K562 (cell line): ENCODE measurements around the gene STIL. TPM values are rescaled to one million over a fixed set of nuclear protein-coding genes. Genes with fewer than 3 reads are reported as not detected.

ENCODE experiments used
- KAT8 ChIP-seq: fragments of 450-650 bp; IDR thresholded peaks from 2 replicates; pipeline ENCODE4 v1.6.1; 2016; ENCODE audit warnings: low read depth, mild to moderate bottlenecking
- KDM2B ChIP-seq: fragments of 250-450 bp; sonication (Bioruptor Pico); IDR thresholded peaks from 2 replicates; pipeline ENCODE4 v1.8.0; 2021; ENCODE audit warnings: mild to moderate bottlenecking, moderate library complexity
- SRSF3 ChIP-seq: fragments of 200-400 bp; formaldehyde crosslinking; IDR thresholded peaks from 2 replicates; pipeline ENCODE4 v1.6.1; 2016; ENCODE audit warnings: mild to moderate bottlenecking, low read length, moderate library complexity; ENCODE audit not compliant: insufficient read depth
- TAF1 ChIP-seq: IDR thresholded peaks from 2 replicates; pipeline ENCODE4 v1.6.1; 2011; ENCODE audit warnings: mild to moderate bottlenecking, low read length, moderate library complexity; ENCODE audit not compliant: insufficient read depth, control insufficient read depth, severe bottlenecking; ENCODE audit errors: extremely low read depth
- TAF9B ChIP-seq: fragments of 450-650 bp; IDR thresholded peaks from 2 replicates; pipeline ENCODE4 v1.6.1; 2018; ENCODE audit warnings: mild to moderate bottlenecking; ENCODE audit not compliant: partially characterized antibody
- WHSC1 ChIP-seq: IDR thresholded peaks from one replicate; pipeline ENCODE4 v1.6.1; 2012; ENCODE audit warnings: low read length, control low read depth, inconsistent platforms
- ZBTB34 ChIP-seq: fragments of 250-450 bp; sonication (Bioruptor Pico); IDR thresholded peaks from 2 replicates; pipeline ENCODE4 v1.8.0; 2021; ENCODE audit warnings: mild to moderate bottlenecking, moderate library complexity
- ZFP1 ChIP-seq: fragments of 450-650 bp; formaldehyde crosslinking; IDR thresholded peaks from 2 replicates; pipeline ENCODE4 v1.4.0; 2020; ENCODE audit warnings: mild to moderate bottlenecking, mixed read lengths
- ZNF121 ChIP-seq: sonication (generic); formaldehyde crosslinking; conservative IDR thresholded peaks from 2 replicates; pipeline ENCODE4 v1.8.0; 2022; ENCODE audit warnings: missing genetic modification reagents
- ZNF449 ChIP-seq: fragments of 250-450 bp; sonication (Bioruptor Pico); IDR thresholded peaks from 2 replicates; pipeline ENCODE4 v1.8.0; 2022; ENCODE audit warnings: moderate library complexity, mild to moderate bottlenecking, inconsistent platforms
- ZNF77 ChIP-seq: fragments of 250-450 bp; sonication (Bioruptor Pico); IDR thresholded peaks from 2 replicates; pipeline ENCODE4 v1.5.0; 2020
- polyA plus RNA-seq, 8 experiments: library from polyadenylated mRNA; depleted of rRNA in 4 of 8; stranded (reverse) in 5 of 8; unstranded in 3 of 8; fragments of >200 nt; fragmentation: Nextera tagmentation in 2 of 8; fragmentation: Illumina TruSeq in 1 of 8; extraction: Ambion mirVana in 2 of 8; extraction: Trizol in 1 of 8; gene quantifications; 2 replicates each; pipeline versions ENCODE4 v1.2.1 to v1.2.3, GENCODE V29; 2011 to 2014; ENCODE audit warnings: inconsistent platforms in 1 of 8, missing spikeins in 1 of 8
- total RNA-seq, 7 experiments: library from RNA; depleted of rRNA in 6 of 7; stranded (reverse); fragments of >200 nt in 6 of 7; fragmentation: Illumina TruSeq in 2 of 7; extraction: Trizol in 2 of 7; gene quantifications; 2 replicates each; pipeline versions ENCODE4 v1.2.1 to v1.2.3, GENCODE V29; 2011 to 2021; ENCODE audit warnings: low replicate concordance in 1 of 7
- TF ChIP-seq, protein P1 (sequence below): fragments of 150-350 bp; IDR thresholded peaks from 2 replicates; pipeline ENCODE4 v1.6.1; 2014; ENCODE audit warnings: low read depth, mild to moderate bottlenecking, low read length, borderline replicate concordance
- TF ChIP-seq, protein P2 (sequence below): sonication (generic); formaldehyde crosslinking; IDR thresholded peaks from 2 replicates; pipeline ENCODE4 v1.8.0; 2022; ENCODE audit warnings: missing genetic modification reagents, mild to moderate bottlenecking, moderate library complexity, borderline replicate concordance
- TF ChIP-seq, protein P3 (sequence below): fragments of 450-650 bp; formaldehyde crosslinking; IDR thresholded peaks from 2 replicates; pipeline ENCODE4 v1.4.0; 2020; ENCODE audit warnings: mild to moderate bottlenecking, mixed read lengths
- TF ChIP-seq, protein P4 (sequence below): sonication (generic); formaldehyde crosslinking; IDR thresholded peaks from 2 replicates; pipeline ENCODE4 v1.9.0; 2022; ENCODE audit warnings: mild to moderate bottlenecking, missing genetic modification reagents

STIL gene
- total and polyA plus RNA-seq, 9 of the 15 experiments (the other 6 are each of a cell fraction or from before 2014, with no cell fraction given): 10.5 to 77.4 (median 39.6) TPM

DNA sequence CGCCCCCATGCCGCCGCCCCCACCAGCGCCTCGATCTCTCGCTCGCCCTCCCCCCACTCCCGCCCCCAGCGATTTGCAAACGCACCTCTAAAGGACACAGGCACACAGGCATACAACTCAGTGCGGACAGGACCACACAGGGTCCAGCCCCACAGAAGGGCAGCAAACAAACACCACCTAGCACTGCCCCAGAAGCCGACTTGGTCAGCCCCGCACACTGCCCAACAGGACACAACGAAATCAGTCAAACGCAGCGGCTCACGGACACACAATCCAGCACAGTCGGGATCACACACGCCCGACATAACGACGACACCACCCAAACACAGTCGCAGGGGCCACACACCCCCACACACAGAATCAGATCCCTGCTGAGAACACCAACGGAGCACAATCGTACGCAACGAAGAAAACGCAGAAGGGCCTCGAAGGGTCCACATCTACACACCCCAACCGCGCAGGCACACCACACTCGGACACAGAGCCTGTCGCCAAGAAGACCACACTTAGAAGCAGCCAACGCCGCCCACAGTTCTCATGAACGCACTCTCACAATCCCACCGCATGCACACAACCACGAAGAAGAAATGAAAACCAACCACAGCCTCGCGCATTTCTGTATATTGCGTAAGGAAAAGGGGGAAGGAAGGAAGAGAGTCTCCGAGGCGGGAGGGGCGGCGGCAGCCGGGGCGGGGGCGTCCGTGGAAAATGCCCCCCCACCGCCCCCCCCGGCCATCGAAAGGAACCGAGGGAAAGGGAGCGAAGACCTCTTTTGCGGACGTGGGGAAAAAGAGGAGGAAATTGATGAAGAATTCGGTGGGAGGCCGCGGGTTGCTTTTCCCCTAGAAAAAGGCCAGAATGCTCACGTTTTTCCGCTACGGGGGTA lies 82.4 kb downstream of the STIL start (continued):
- no peak for TF ChIP-seq ZNF77 (CRISPR knock-in tag)
- TF ChIP-seq, protein P1, sequence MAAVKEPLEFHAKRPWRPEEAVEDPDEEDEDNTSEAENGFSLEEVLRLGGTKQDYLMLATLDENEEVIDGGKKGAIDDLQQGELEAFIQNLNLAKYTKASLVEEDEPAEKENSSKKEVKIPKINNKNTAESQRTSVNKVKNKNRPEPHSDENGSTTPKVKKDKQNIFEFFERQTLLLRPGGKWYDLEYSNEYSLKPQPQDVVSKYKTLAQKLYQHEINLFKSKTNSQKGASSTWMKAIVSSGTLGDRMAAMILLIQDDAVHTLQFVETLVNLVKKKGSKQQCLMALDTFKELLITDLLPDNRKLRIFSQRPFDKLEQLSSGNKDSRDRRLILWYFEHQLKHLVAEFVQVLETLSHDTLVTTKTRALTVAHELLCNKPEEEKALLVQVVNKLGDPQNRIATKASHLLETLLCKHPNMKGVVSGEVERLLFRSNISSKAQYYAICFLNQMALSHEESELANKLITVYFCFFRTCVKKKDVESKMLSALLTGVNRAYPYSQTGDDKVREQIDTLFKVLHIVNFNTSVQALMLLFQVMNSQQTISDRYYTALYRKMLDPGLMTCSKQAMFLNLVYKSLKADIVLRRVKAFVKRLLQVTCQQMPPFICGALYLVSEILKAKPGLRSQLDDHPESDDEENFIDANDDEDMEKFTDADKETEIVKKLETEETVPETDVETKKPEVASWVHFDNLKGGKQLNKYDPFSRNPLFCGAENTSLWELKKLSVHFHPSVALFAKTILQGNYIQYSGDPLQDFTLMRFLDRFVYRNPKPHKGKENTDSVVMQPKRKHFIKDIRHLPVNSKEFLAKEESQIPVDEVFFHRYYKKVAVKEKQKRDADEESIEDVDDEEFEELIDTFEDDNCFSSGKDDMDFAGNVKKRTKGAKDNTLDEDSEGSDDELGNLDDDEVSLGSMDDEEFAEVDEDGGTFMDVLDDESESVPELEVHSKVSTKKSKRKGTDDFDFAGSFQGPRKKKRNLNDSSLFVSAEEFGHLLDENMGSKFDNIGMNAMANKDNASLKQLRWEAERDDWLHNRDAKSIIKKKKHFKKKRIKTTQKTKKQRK: no peak
- TF ChIP-seq, protein P2, sequence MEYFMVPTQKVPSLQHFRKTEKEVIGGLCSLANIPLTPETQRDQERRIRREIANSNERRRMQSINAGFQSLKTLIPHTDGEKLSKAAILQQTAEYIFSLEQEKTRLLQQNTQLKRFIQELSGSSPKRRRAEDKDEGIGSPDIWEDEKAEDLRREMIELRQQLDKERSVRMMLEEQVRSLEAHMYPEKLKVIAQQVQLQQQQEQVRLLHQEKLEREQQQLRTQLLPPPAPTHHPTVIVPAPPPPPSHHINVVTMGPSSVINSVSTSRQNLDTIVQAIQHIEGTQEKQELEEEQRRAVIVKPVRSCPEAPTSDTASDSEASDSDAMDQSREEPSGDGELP (CRISPR knock-in tag): 0 out of 2 replicates have a peak, but pooled peaks have one; percentile 43
- TF ChIP-seq, protein P3, sequence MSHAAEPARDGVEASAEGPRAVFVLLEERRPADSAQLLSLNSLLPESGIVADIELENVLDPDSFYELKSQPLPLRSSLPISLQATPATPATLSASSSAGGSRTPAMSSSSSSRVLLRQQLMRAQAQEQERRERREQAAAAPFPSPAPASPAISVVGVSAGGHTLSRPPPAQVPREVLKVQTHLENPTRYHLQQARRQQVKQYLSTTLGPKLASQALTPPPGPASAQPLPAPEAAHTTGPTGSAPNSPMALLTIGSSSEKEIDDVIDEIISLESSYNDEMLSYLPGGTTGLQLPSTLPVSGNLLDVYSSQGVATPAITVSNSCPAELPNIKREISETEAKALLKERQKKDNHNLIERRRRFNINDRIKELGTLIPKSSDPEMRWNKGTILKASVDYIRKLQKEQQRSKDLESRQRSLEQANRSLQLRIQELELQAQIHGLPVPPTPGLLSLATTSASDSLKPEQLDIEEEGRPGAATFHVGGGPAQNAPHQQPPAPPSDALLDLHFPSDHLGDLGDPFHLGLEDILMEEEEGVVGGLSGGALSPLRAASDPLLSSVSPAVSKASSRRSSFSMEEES (CRISPR knock-in tag): no peak
- TF ChIP-seq ZBTB34 (CRISPR knock-in tag): no peak
- no peak for TF ChIP-seq WHSC1
- TF ChIP-seq ZNF449 (CRISPR knock-in tag): no peak
- TF ChIP-seq, protein P4, sequence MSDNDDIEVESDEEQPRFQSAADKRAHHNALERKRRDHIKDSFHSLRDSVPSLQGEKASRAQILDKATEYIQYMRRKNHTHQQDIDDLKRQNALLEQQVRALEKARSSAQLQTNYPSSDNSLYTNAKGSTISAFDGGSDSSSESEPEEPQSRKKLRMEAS (CRISPR knock-in tag): no peak
- no peak for TF ChIP-seq KAT8
- TF ChIP-seq TAF1: peak; percentile 85
- no peak for TF ChIP-seq KDM2B (CRISPR knock-in tag)
- peak; percentile 90; the same call in 1 of the 2 replicates for TF ChIP-seq SRSF3
- TF ChIP-seq TAF9B: peak; percentile 70
- TF ChIP-seq ZFP1 (CRISPR knock-in tag): no peak
- TF ChIP-seq ZNF121: no peak
